Stimulated activated naive CD4-positive, alpha-beta T cell (primary cell): ENCODE data around the gene ANO7.

ENCODE experiments used
- DNase-seq, 6 experiments: peaks; one replicate each; lab custom pipeline; 2025; lab: John Stamatoyannopoulos, UW

The ANO7 gene, protein sequence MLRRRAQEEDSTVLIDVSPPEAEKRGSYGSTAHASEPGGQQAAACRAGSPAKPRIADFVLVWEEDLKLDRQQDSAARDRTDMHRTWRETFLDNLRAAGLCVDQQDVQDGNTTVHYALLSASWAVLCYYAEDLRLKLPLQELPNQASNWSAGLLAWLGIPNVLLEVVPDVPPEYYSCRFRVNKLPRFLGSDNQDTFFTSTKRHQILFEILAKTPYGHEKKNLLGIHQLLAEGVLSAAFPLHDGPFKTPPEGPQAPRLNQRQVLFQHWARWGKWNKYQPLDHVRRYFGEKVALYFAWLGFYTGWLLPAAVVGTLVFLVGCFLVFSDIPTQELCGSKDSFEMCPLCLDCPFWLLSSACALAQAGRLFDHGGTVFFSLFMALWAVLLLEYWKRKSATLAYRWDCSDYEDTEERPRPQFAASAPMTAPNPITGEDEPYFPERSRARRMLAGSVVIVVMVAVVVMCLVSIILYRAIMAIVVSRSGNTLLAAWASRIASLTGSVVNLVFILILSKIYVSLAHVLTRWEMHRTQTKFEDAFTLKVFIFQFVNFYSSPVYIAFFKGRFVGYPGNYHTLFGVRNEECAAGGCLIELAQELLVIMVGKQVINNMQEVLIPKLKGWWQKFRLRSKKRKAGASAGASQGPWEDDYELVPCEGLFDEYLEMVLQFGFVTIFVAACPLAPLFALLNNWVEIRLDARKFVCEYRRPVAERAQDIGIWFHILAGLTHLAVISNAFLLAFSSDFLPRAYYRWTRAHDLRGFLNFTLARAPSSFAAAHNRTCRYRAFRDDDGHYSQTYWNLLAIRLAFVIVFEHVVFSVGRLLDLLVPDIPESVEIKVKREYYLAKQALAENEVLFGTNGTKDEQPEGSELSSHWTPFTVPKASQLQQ

DNA sequence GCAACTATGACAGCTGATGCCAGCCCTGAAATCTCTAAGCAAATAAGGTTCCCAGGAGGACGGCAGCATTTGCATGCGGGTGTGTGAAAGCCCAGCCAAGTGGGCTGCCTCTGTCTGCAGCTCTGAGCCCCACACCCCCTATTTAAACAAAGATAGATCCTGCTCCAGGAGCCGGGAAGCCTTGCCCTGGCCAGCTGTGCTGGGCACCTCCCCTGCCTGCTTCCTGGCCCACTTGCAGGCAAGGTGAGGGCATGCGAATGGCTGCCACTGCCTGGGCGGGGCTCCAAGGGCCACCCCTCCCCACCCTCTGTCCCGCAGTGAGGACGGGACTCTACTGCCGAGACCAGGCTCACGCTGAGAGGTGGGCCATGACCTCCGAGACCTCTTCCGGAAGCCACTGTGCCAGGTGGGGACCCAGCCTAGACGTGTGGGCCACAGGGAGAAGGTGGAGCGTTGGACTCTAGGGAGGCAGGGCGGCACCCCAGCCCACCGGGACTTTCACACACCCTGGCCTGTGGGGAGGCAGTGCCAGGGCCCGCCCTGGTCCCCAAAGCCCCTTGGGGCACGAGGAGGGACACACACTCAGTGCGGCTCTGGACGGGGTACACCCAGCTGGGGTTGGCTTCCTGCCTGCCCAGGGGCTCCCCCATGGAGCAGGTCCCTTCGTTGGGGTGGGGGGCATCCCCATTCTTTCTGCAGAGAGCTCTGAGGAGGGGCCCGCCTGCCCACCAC lies at the start of gene ANO7:
TSS of gene ANO7 (plus strand) at position 317 of the 732 bp plus-strand sequence. CDS start 1,387 bp downstream, outside the sequence.
- DNase-seq: no peak

GRCh38 chr2:241139531-241140444 lies 48.7 kb upstream of the ANO7 start:
- no peak for DNase-seq

- no peak for DNase-seq
Observed at GRCh38 chr2:241140445-241140840, 48.0 kb upstream of the ANO7 start.

DNA sequence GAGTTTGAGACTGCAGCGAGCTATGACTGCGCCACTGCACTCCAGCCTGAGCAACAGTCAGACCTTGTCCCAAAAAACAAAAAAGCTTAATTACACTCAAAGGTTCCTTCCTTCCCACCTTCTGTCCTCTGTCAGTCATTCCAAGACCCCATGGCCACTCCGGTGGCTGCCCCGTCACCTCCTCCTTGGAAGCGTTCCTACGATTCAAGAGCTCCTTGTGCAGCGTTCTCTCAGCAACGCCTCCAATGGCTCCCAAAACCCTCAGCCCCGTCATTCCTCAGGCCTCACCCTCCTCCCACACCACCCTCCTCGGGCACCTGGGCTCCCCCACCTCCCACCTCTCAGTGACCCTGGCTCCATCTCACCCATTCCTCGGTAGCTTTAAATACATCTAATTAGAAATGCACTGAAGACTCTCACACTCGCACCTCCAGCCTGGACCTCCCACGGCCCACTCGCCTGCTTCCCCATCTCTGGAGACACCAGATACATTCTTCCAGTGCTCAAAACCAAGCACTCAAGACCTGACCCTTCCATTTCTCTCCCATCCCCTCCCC lies 47.2 kb upstream of the ANO7 start:
- no peak for DNase-seq

DNA sequence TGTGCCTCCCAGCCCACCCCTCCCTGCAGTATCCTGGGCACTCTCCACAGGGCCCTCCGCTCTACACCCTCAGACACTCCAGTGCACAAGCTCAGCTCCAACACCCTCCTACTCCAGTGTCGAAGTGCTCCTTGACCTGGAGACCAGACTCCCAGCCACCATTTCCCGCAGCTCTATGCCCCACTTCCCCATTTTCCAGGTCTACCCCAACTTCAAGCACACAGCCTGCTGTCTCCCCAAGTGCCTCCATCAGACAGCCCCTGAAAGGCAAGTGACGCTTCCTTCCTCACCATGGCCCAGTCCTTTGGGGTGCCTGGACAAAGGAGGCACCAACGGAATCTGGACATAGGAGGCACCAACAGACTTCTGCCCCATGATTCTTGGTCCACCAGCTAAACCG lies 46.4 kb upstream of the ANO7 start:
- no peak for DNase-seq

- no peak for DNase-seq
Observed at GRCh38 chr2:241142593-241142992, 45.9 kb upstream of the ANO7 start.

GRCh38 chr2:241146286-241146685 lies 42.2 kb upstream of the ANO7 start:
- DNase-seq: no peak

- no peak for DNase-seq
Observed at GRCh38 chr2:241147336-241147735, 41.1 kb upstream of the ANO7 start.

DNA sequence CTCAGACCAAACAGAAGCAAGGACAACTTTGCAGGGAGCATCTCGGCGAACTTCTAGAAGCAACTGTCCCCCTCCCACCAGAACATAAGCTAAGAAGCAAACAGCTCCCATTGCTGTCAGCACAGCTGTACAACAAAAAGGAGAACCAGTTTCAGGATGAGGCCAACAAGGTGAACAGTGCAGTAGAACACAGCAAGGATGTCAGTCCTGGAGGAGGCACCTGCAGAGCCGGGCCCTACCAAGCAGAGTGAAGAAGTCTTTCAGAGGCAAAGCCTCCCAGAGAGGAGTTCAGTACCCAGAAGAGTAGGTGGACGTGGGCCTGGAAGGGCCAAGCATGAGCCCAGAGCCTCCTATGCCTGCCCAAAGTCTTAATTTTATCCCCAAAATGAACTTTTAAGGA lies 40.2 kb upstream of the ANO7 start:
- no peak for DNase-seq

DNA sequence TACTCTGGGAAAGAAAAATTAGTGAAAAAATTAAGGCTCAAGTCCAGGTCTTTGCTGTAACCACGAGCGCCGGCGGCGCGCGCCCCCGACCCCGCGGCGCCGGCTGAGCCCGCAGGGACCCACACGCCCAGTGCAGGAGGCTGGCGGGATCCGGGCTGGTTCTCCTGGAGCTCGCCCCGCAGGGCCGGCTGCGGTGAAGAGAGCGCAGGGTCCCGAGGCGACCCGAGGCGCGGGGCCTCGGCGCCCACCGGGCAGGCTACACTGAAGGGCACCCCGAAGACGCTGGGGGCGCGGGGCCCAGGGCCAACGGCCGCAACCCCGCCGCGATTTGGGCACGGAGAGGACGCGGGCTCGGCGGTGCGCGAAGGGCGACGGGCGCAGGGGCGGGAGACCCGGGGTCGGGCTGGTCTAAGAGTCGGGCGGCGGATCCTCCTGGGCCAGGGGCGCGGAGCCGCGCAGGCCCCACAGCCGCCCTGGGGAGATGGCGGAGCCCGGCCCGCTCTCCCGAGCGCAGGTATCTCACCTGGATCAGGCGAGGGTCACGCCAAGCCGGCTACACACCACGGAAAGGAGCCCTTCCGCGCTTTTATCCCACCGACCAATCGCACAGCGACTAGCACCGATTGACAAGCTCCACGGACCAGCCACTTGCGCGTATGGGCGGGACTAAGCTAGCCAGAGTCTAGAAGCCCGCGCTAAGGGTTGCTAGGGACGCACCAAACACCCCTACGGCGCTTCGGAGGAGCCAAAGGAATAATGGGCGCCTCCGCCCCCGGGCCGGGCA lies 39.4 kb upstream of the ANO7 start, which contains the start of gene PASK:
TSS of gene PASK (minus strand) at position 582 of the 784 bp plus-strand sequence. CDS start 6,440 bp downstream, outside the sequence.
- DNase-seq: peak; percentile 86 to 93 (median 90)

DNA sequence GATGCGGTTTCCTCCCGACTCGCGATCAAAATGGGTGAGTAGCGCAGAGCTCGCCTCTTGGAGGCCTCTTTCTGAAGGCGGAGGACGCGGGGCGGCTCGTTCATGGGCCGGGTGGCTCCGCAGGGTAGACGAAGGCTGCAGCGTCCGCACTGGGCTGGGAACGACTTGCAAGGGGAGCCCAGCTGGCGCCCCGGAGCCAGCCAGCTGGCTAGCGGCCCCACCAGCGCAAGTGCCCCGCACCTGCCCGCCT lies 38.9 kb upstream of the ANO7 start:
- no peak for DNase-seq

DNA sequence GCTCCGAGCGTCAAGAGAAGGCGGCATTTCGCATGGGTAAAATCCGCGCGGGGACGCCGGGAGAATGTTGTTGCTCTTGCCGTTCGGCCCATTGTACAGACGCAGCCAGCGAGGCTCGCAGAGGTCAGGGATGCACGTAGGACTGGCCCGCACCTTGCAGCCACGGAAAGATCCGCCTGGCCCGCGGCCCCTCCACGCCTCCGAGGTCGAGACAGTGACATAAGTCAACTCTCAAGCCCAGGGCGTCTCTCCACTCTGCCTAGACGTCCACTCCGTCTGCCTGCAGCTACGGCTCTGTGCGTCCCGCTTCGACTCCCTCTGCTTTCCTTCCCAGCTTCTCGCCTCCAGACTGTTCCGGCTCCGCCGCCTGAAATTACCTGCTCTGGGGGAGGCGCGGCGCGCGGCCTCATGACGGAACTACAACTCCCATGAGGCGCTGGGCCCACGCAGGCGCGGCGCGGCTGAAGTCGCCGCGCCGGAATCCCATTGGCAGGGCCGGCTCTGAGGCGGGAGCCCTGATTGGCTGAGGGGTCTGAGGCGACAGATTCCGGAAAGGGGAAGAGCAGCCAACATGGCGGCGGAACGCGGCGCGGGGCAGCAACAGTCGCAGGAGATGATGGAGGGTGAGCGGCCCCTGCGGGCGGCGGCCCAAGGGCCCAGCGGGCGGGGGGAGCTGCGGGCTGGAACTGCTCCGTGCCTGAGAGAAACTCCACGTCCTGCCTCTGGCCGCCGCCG lies 38.4 kb upstream of the ANO7 start, which contains the start of gene PPP1R7:
TSS of gene PPP1R7 (plus strand) at position 543 of the 735 bp plus-strand sequence. CDS start at position 572, 29 bp downstream.
- peak; percentile 92 to 95 (median 94) for DNase-seq

DNA sequence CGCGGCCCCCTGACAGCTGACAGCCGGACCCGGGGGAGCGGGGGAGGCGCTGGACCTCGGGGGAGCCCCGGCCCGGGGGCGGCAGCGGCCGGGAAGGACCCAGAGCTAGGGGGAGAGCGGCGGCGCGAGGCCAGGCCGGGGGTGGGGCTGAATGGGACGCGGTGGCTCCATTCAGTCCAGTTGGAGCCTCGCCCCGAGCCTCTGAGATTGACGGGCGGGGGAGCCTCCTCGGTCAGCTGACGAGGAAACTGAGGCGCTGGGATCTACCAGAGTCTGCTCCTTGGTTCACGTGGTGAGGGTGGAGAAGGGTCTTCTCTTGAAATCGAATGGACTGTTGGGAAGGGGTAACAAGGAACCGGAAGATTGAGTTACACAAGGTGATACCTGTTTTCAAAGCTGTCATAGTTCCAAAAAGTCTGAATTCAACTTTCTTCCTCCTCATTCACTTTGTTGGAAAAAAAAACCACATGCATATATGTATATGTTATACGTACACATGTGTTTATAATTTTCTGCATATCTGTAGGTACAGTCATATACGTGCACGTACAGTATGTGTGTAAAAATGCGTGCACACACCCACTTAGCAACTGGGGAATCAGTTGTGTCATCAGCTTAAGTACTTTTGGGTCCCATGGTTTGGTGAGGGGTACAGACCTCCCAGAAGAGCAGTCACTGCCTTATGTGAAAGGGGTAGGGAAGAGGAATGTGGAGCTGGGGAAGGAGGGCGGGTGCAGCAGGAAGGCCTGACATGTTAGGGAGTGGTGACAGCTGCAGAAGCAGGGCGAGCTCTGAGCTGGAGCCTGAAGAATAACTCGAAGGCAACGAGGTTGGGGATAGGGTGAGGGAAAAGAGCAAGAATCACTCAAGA lies 37.6 kb upstream of the ANO7 start:
- DNase-seq: no peak

- no peak for DNase-seq
Observed at GRCh38 chr2:241151934-241152660, 36.4 kb upstream of the ANO7 start.

DNA sequence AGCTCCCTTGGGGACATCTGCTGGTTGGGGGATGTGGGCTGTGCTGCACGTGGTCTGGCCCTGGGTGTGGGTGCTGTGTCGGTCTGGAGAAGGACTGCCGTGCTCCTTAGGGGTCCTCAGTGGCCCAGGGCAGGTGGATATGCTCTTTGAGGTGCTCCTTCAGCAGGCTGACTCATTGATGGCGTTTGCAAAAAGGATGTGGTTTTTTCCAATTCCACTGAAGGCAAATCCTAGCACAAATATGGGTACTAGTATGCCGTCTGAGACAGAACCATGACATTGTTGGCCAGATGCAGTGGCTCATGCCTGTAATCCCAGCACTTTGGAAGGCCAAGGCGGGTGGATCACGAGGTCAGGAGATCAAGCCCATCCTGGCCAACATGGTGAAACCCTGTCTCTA lies 34.9 kb upstream of the ANO7 start:
- DNase-seq: no peak

DNA sequence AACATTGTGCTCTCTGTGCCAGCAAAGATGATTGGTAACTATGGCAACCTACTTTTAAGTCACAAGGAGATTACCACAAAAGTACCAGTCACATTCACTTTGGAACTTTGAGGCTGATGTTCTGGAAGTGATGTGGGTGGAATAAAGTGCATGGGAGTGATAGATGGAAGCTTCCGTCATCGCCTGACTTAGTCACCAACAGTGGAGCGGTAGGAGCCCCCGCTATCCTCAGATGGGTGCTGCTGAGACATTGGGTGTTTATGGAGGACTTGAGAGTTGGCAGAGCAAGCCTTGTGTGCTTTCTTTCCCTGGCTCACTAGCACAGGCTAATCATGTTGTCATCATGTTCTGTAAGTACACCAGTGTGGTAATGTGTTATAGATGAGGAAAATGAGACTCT lies 33.6 kb upstream of the ANO7 start:
- no peak for DNase-seq

DNA sequence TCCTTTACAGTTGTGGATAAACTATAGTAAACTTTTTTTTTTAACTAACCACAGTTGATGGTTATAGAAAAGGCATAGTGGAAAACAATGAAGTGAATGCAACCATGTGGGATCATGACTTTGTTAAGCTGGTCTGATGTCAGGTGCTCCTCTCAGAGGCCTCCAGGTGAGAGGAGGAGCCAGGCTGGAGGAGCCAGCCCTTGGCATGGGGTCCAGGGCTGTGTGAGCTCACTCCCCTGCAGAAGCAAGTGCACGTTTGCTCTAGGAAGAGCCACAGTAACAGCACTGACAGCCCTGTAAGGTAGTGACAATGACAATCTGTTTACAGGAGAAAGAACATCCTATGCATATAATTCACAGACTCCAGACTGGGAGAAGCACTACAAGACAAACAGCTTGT lies 32.5 kb upstream of the ANO7 start:
- no peak for DNase-seq

DNA sequence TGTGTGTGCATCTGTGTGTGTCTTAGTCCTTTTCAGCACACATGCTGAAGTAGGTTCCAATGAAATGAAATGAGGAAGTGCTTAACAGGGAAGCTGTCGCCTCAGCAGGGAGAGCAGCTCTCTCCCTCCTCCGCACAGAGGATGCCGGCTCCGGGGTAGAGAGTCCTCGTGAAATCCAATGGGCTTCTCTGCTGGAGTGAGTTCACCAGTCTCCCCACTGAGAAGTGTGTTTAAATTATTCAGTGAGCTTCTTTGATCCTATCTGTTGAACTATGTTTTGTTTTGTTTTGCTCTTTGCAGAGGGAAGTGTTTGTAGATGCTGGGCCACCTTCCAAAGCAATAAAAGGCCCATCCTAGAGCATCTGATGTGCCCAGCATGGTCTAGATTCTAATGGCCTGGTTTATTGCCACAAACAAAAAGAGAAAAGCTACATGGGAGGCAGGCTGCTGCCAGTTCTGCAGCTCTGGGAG lies 31.5 kb upstream of the ANO7 start:
- DNase-seq: no peak
